GM12873 (cell line): ENCODE data around the gene GPR161.

ENCODE experiments used
- CTCF ChIP-seq: IDR thresholded peaks from 2 replicates; pipeline ENCODE4 v1.5.1; 2012; ENCODE audit warnings: low read depth, mild to moderate bottlenecking, moderate library complexity, low read length, control low read depth; ENCODE audit not compliant: insufficient read depth; ENCODE audit errors: missing control alignments

GPR161 gene

GRCh38 chr1:168135116-168135920, 1.4 kb downstream of the GPR161 start:
- TF ChIP-seq CTCF: no peak

GRCh38 chr1:168134642-168135041, 2.1 kb downstream of the GPR161 start:
- TF ChIP-seq CTCF: no peak

DNA sequence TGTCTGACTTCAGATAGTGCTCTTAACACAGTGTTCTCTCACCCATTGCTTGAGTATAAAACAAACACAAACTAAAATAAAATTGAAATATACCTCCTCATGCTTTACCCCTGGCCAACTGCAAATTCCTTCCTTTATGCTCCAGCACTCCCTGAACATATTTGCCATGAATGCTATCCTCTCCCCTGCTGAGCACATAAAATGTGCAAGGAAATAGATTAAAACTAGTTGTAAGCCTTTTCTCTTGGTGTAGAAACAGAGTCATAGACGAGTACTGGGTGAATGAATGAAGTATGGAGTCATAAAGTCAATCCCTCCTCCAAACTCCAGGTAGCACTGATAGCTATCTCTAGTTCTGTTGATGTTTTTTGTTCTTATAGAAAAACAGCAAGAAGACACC, 2.6 kb downstream of the GPR161 start:
- TF ChIP-seq CTCF: no peak

- no peak for TF ChIP-seq CTCF
These were observed 6.8 kb downstream of the GPR161 start for GRCh38 chr1:168129933-168130332.

DNA sequence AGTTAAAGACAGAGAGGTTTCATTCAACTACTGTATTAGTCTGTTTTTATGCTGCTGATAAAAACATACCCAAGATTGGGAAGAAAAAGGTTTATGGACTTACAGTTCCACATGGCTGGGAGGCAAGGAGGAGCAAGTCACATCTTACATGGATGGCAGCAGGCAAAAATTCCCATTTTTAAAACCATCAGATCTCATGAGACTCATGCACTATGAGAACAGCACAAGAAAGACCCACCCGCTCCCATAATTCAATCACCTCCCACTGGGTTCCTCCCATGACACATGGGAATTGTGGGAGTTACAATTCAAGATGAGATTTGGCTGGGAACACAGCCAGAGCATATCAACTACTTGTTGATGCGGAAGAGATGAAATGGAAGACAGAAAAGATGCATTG, 9.2 kb downstream of the GPR161 start:
- no peak for TF ChIP-seq CTCF

DNA sequence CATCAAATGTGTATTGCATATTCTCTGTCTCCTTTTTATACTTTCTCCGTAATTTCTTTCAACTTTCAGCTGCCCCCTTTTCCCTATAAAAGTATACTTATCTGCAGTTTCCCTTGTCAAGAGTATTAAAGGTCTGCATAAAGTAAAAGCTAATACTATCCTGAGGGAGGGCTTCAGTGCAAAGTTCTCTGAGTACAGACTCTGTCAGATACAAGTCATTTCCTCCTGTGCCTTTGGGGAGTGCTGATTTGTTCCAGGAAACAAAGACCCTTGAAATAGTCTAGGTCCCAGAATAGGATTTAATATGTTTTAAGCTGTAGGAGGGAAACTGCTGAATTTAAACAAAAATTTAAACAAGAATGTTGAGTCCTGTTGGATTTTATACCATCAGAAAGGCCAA, 11.7 kb downstream of the GPR161 start:
- TF ChIP-seq CTCF: no peak

DNA sequence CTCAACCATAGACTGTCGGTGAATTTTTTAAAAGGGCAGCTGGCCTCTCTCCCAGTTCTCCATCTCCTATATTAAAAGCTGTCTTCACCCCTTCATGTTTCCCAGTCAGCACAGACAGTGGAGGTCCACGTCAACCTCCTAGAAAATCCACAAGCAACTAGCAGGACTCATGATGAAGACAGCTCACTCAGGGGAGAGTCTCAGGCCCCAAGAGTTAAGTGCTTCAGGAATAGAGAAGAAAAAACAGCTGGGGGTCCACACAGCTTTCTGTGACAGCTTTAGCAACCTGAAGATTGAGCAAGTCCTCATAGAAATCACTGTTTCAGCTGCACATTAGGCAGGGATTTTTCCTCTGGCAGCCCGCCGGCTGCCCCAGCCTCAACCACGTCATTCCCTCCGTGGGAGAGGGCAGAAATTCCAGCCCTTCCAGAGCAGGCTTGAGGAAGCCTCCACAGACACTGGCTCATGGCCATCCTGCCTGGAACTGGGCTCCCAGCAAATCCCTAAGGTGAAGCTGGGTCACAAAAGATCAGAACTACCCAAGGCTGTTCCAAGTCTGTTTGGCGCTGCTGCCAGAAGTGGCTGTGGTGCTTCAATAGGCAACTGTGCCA, 15.2 kb downstream of the GPR161 start:
- no peak for TF ChIP-seq CTCF
